IPS DF 6.9 (cell line): ENCODE data around the gene NINL.
"Not testable (repeated sequence)": the region's sequence is repeated elsewhere in the genome, so short reads cannot be mapped to it uniquely, and the experiment has no call there.

Experiments used
- DNase-seq: peaks from one replicate; pipeline ENCODE4 v3.0.0-alpha.2; 2013; ENCODE audit warnings: low read depth, low spot score
- H3K27ac ChIP-seq: one replicate; pipeline ENCODE4 v1.5.1; 2013; ENCODE audit warnings: low read length, control low read depth
- H3K27me3 ChIP-seq: 2 replicates; pipeline ENCODE4 v1.6.1; 2013; ENCODE audit warnings: mild to moderate bottlenecking, low read length; ENCODE audit not compliant: control insufficient read depth, insufficient read depth
- H3K36me3 ChIP-seq: 2 replicates; pipeline ENCODE4 v1.6.1; 2013; ENCODE audit warnings: low read length; ENCODE audit not compliant: control insufficient read depth, insufficient read depth
- H3K4me1 ChIP-seq: 2 replicates; pipeline ENCODE4 v1.6.1; 2013; ENCODE audit warnings: low read length; ENCODE audit not compliant: control insufficient read depth, insufficient read depth
- H3K4me3 ChIP-seq: 2 replicates; pipeline ENCODE4 v1.5.1; 2013; ENCODE audit warnings: mild to moderate bottlenecking, low read length
- H3K9me3 ChIP-seq: 2 replicates; pipeline ENCODE4 v1.6.1; 2013; ENCODE audit warnings: low read length, inconsistent platforms; ENCODE audit not compliant: control insufficient read depth, insufficient read depth
- WGBS: extraction: QIAGEN DNeasy Blood & Tissue Kit; methylation state at CpG from one replicate; pipeline ENCODE4 v1.1.7; 2013; ENCODE audit warnings: mixed read lengths, missing lambda C conversion rate; ENCODE audit not compliant: insufficient read length, insufficient coverage; 5-methylcytosine and 5-hydroxymethylcytosine counted together

NINL gene

GRCh38 chr20:25584905-25585704, at the start of gene NINL:
NINL (minus strand) TSS chr20:25585531; CDS start chr20:25526587, 58,944 bp downstream.
- WGBS = no CpG with 5 or more reads among the region's 108 CpGs
- Histone ChIP-seq H3K27ac (no peak within 1 kb of the TSS), H3K4me3 (peak within 1 kb of the TSS; percentile 78), H3K9me3 (no peaks in the 10 kb centered on the region), H3K36me3 (no peaks in the 10 kb centered on the region), H3K27me3 (no peaks in the 10 kb centered on the region), H3K4me1 (no peaks in the 10 kb centered on the region)
- DNase-seq = no peak

- DNase-seq = no peak
- 0 out of 2 replicates have a peak, but pooled peaks cover 2% of the 10 kb centered on the region for H3K36me3 ChIP-seq
- no peaks in the 10 kb centered on the region for H3K4me1 ChIP-seq
- no peak overlapping the region for H3K27ac ChIP-seq
- WGBS = no CpG with 5 or more reads among the region's 5 CpGs
- no peaks in the 10 kb centered on the region for H3K9me3 ChIP-seq
- H3K27me3 ChIP-seq = no peaks in the 10 kb centered on the region
- H3K4me3 ChIP-seq = no peak overlapping the region
These were observed 47.8 kb upstream of the NINL start for GRCh38 chr20:25632940-25633790.

- not testable (repeated sequence) for H3K4me3 ChIP-seq, H3K27me3 ChIP-seq, H3K9me3 ChIP-seq, H3K27ac ChIP-seq, DNase-seq, H3K36me3 ChIP-seq, H3K4me1 ChIP-seq
- WGBS = no CpG with 5 or more reads among the region's 2 CpGs
These were observed 45.3 kb upstream of the NINL start for GRCh38 chr20:25630615-25631014.

- no peaks in the 10 kb centered on the region for H3K4me1 ChIP-seq
- no peak overlapping the region for H3K4me3 ChIP-seq
- H3K36me3 ChIP-seq = 0 out of 2 replicates have a peak, but pooled peaks cover 2% of the 10 kb centered on the region
- no peak for DNase-seq
- no peaks in the 10 kb centered on the region for H3K27me3 ChIP-seq
- H3K9me3 ChIP-seq = no peaks in the 10 kb centered on the region
- no peak overlapping the region for H3K27ac ChIP-seq
- WGBS = no CpG with 5 or more reads among the region's 8 CpGs
These were observed 44.6 kb upstream of the NINL start for GRCh38 chr20:25629816-25630499.

GRCh38 chr20:25626779-25627178, 41.4 kb upstream of the NINL start:
- no peaks in the 10 kb centered on the region for H3K9me3 ChIP-seq
- H3K27me3 ChIP-seq = no peaks in the 10 kb centered on the region; the same call in 1 of the 2 replicates
- no peaks in the 10 kb centered on the region for H3K36me3 ChIP-seq
- DNase-seq = no peak
- H3K4me1 ChIP-seq = peaks cover 5% of the 10 kb centered on the region; the same call in 1 of the 2 replicates
- H3K4me3 ChIP-seq = no peak overlapping the region
- no peak overlapping the region for H3K27ac ChIP-seq
- WGBS = no CpG with 5 or more reads among the region's 9 CpGs

GRCh38 chr20:25624500-25624939, 39.2 kb upstream of the NINL start:
- Histone ChIP-seq H3K36me3 (no peaks in the 10 kb centered on the region), H3K9me3 (no peaks in the 10 kb centered on the region), H3K4me1 (peaks cover 5% of the 10 kb centered on the region; the same call in 1 of the 2 replicates), H3K27me3 (no peaks in the 10 kb centered on the region; the same call in 1 of the 2 replicates), H3K4me3 (peak overlapping the region; percentile 47; the same call in 1 of the 2 replicates), H3K27ac (no peak overlapping the region)
- DNase-seq = no peak
- WGBS = no CpG with 5 or more reads among the region's 17 CpGs

- no peaks in the 10 kb centered on the region; the same call in 1 of the 2 replicates for H3K27me3 ChIP-seq
- H3K27ac ChIP-seq = no peak within 1 kb of the TSS
- peaks cover 5% of the 10 kb centered on the region; the same call in 1 of the 2 replicates for H3K4me1 ChIP-seq
- no peaks in the 10 kb centered on the region for H3K9me3 ChIP-seq
- no peaks in the 10 kb centered on the region for H3K36me3 ChIP-seq
- H3K4me3 ChIP-seq = peak within 1 kb of the TSS; percentile 47
- no CpG with 5 or more reads among the region's 81 CpGs for WGBS
- peak; percentile 68 for DNase-seq
These were observed 38.6 kb upstream of the NINL start, which contains the start of gene NANP for GRCh38 chr20:25623736-25624499. NANP (minus strand) TSS chr20:25624014; CDS start chr20:25623948, 66 bp downstream.

GRCh38 chr20:25623225-25623735, 37.9 kb upstream of the NINL start:
- no peak for DNase-seq
- WGBS = no CpG with 5 or more reads among the region's 45 CpGs
- peaks cover 5% of the 10 kb centered on the region; the same call in 1 of the 2 replicates for H3K4me1 ChIP-seq

GRCh38 chr20:25622450-25623224, 37.3 kb upstream of the NINL start:
- H3K4me3 ChIP-seq = peak overlapping the region; percentile 47; the same call in 1 of the 2 replicates
- H3K27me3 ChIP-seq = no peaks in the 10 kb centered on the region; the same call in 1 of the 2 replicates
- H3K9me3 ChIP-seq = no peaks in the 10 kb centered on the region
- H3K36me3 ChIP-seq = no peaks in the 10 kb centered on the region
- peaks cover 5% of the 10 kb centered on the region; the same call in 1 of the 2 replicates for H3K4me1 ChIP-seq
- DNase-seq = no peak
- no peak overlapping the region for H3K27ac ChIP-seq
- WGBS = no CpG with 5 or more reads among the region's 17 CpGs

More at GRCh38 chr20:25623225-25623735, 37.9 kb upstream of the NINL start:
- peak overlapping the region; percentile 47 for H3K4me3 ChIP-seq
- H3K9me3 ChIP-seq = no peaks in the 10 kb centered on the region
- H3K36me3 ChIP-seq = no peaks in the 10 kb centered on the region
- H3K27me3 ChIP-seq = no peaks in the 10 kb centered on the region; the same call in 1 of the 2 replicates
- no peak overlapping the region for H3K27ac ChIP-seq
